SU-DHL-6 (cell line): ENCODE measurements around the gene ARHGAP21.

Source experiments
- EZH2phosphoT487 ChIP-seq: fragments of 200-600 bp; sonication (generic), shearing (Covaris generic); conservative IDR thresholded peaks from 2 replicates; pipeline ENCODE4 v1.6.1; 2018; ENCODE audit warnings: mild to moderate bottlenecking, antibody characterized with exemption, low read length, moderate library complexity, mixed read lengths
- TF ChIP-seq, protein P1 (sequence below): fragments of 200-600 bp; sonication (generic); IDR thresholded peaks from one replicate; pipeline ENCODE4 v1.5.1; 2017; ENCODE audit warnings: antibody characterized with exemption, mild to moderate bottlenecking, low read length, moderate library complexity; ENCODE audit not compliant: insufficient read depth, poor library complexity, severe bottlenecking

DNA sequence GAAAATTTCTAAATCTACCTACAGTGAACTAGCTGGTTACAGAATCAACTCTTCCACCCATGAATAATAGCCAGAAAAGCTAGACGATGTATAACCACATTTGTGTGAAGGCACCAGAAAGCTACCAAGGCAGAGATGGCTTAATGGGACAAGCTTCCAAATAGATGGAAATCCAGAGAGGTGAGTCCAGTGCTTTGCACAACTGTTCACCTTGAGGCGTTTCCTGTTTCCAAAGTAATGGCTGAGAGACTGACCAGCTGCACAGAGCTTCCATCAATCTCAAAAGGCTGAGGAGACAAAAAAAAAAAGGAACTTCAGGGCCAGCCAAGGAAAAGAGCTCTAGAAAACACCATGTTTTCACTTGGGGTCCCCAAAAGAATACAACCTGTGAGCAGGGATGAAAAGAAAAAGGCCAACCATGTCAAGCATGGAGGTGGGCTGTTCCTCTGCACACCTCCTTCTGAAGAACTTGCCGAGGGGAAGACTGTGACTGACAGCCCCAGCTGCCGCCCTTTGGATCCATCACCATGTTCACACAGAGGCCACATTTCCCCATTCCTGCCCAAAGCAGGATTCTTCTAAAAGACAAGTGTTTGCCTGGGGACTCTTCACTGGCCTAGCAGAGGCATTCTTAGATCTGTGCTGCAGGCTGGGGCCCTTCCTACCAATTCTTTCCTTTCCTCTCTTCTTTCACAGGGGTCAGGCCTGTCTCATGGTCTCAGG lies 72.9 kb downstream of the ARHGAP21 start:
- TF ChIP-seq, protein P1, sequence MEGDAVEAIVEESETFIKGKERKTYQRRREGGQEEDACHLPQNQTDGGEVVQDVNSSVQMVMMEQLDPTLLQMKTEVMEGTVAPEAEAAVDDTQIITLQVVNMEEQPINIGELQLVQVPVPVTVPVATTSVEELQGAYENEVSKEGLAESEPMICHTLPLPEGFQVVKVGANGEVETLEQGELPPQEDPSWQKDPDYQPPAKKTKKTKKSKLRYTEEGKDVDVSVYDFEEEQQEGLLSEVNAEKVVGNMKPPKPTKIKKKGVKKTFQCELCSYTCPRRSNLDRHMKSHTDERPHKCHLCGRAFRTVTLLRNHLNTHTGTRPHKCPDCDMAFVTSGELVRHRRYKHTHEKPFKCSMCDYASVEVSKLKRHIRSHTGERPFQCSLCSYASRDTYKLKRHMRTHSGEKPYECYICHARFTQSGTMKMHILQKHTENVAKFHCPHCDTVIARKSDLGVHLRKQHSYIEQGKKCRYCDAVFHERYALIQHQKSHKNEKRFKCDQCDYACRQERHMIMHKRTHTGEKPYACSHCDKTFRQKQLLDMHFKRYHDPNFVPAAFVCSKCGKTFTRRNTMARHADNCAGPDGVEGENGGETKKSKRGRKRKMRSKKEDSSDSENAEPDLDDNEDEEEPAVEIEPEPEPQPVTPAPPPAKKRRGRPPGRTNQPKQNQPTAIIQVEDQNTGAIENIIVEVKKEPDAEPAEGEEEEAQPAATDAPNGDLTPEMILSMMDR = no peak
- no peak for TF ChIP-seq EZH2phosphoT487
